HCT116 (cell line): Measurements from ENCODE around the gene ODR4. TPM values are rescaled to one million over a fixed set of nuclear protein-coding genes. Genes with fewer than 3 reads are reported as not detected.

ENCODE experiments used
- ATAC-seq: fragments of 200-7000 bp; cut with Tn5 transposase; 2 replicates; pipeline ENCODE4 v1.9.1; 2020; ENCODE audit warnings: mild to moderate bottlenecking, moderate library complexity
- BruUV-seq: library from RNA; stranded (reverse); fragments of 400-500 nt; replicated peaks from 2 replicates; lab custom pipeline; 2021; lab: Mats Ljungman, UMichigan
- CTCF ChIA-PET: fragments of 300-600 bp; sonication (Branson Sonifier 250); formaldehyde crosslinking; loops from one replicate; lab custom pipeline; 2021; ENCODE audit warnings: antibody characterized with exemption; lab: Charles Lee
- POLR2A ChIA-PET: fragments of 300-600, 350-600 bp; sonication (Branson Sonifier 250); formaldehyde crosslinking; loops from one replicate; lab custom pipeline; 2021; ENCODE audit warnings: antibody characterized with exemption; lab: Charles Lee
- RAD21 ChIA-PET, 2 experiments: fragments of 300-600 bp; sonication (Branson Sonifier 250); formaldehyde crosslinking; loops; one replicate each; lab custom pipeline; 2023; ENCODE audit warnings: low total read pairs in 2 of 2; ENCODE audit not compliant: uncharacterized antibody in 2 of 2, unreplicated experiment in 2 of 2, low non-redundant PET in 1 of 2; lab: Charles Lee
- DNase-seq: peaks from one replicate; pipeline ENCODE4 v3.0.0-alpha.2; 2010; ENCODE audit warnings: low read depth, low spot score
- H2AFZ ChIP-seq: fragments of 200-600 bp; shearing (Covaris generic), sonication (generic); 2 replicates; pipeline ENCODE4 v1.6.1; 2017; ENCODE audit warnings: low read depth, mixed run types, mixed read lengths, antibody characterized with exemption, low read length; ENCODE audit not compliant: poor library complexity, severe bottlenecking
- H3K27ac ChIP-seq: 2 replicates; pipeline ENCODE4 v1.5.1; 2012; ENCODE audit warnings: low read depth, low read length
- H3K27me3 ChIP-seq: fragments of 200-600 bp; sonication (generic); 2 replicates; pipeline ENCODE4 v1.6.1; 2016; ENCODE audit warnings: mixed run types, low read length, mixed read lengths; ENCODE audit not compliant: insufficient read depth
- H3K36me3 ChIP-seq, 2 experiments: fragments of 200-500 bp in 1 of 2; fragments of 200-600 bp in 1 of 2; sonication (Bioruptor generic) in 1 of 2; sonication (generic) in 1 of 2; 2 replicates each; pipeline versions ENCODE4 v1.5.1 to v1.6.1; 2014 to 2016; ENCODE audit warnings: low read length in 2 of 2, inconsistent platforms in 1 of 2, mixed read lengths in 1 of 2, mixed run types in 1 of 2; ENCODE audit not compliant: insufficient read depth in 2 of 2, control insufficient read depth in 1 of 2
- H3K4me1 ChIP-seq, 2 experiments: fragments of 200-600 bp in 1 of 2; sonication (generic) in 1 of 2; 2 replicates each; pipeline versions ENCODE4 v1.5.1 to v1.6.1; 2012 to 2017; ENCODE audit warnings: low read length in 2 of 2, inconsistent platforms in 1 of 2, mild to moderate bottlenecking in 1 of 2, mixed read lengths in 1 of 2, mixed run types in 1 of 2, moderate library complexity in 1 of 2; ENCODE audit not compliant: insufficient read depth in 2 of 2, control insufficient read depth in 1 of 2
- H3K4me2 ChIP-seq: fragments of 200-600 bp; sonication (generic); 2 replicates; pipeline ENCODE4 v1.6.1; 2017; ENCODE audit warnings: mixed run types, low read length, mixed read lengths
- H3K4me3 ChIP-seq, 2 experiments: fragments of 200-600 bp in 1 of 2; sonication (generic) in 1 of 2; replicated peaks in 1 of 2; 2 replicates each; pipeline ENCODE4 v1.5.1; 2011 to 2016; ENCODE audit warnings: low read length in 2 of 2, control low read depth in 1 of 2, low read depth in 1 of 2, mild to moderate bottlenecking in 1 of 2, mixed read lengths in 1 of 2, mixed run types in 1 of 2
- H3K79me2 ChIP-seq: fragments of 200-600 bp; sonication (generic); 2 replicates; pipeline ENCODE4 v1.6.1; 2017; ENCODE audit warnings: mild to moderate bottlenecking, mixed run types, low read length, moderate library complexity, mixed read lengths; ENCODE audit not compliant: insufficient read depth
- H3K9ac ChIP-seq: fragments of 200-600 bp; sonication (generic); 2 replicates; pipeline ENCODE4 v1.6.1; 2016; ENCODE audit warnings: low read length, mixed read lengths
- H3K9me2 ChIP-seq: fragments of 200-600 bp; sonication (generic), shearing (Covaris generic); 2 replicates; pipeline ENCODE4 v1.6.1; 2017; ENCODE audit warnings: mixed run types, mild to moderate bottlenecking, moderate library complexity; ENCODE audit not compliant: insufficient read depth
- H3K9me3 ChIP-seq, 2 experiments: fragments of 200-500 bp in 1 of 2; fragments of 200-600 bp in 1 of 2; sonication (Bioruptor generic) in 1 of 2; sonication (generic) in 1 of 2; 2 replicates each; pipeline ENCODE4 v1.6.1; 2014 to 2017; ENCODE audit warnings: low read length in 2 of 2, mixed read lengths in 2 of 2, inconsistent platforms in 1 of 2, low read depth in 1 of 2, mild to moderate bottlenecking in 1 of 2, mixed run types in 1 of 2, moderate library complexity in 1 of 2; ENCODE audit not compliant: control insufficient read depth in 1 of 2, insufficient read depth in 1 of 2
- H4K20me1 ChIP-seq: fragments of 200-600 bp; sonication (generic), shearing (Covaris generic); 2 replicates; pipeline ENCODE4 v1.6.1; 2017; ENCODE audit warnings: mixed run types, mild to moderate bottlenecking, moderate library complexity; ENCODE audit not compliant: insufficient read depth
- CTCF ChIP-seq, 3 experiments: fragments of 200-600 bp in 1 of 3; sonication (generic) in 1 of 3; IDR thresholded peaks in 2 of 3; conservative IDR thresholded peaks in 1 of 3; 2 replicates each; pipeline ENCODE4 v1.5.1; 2012 to 2017; ENCODE audit warnings: low read depth in 2 of 3, low read length in 2 of 3, antibody characterized with exemption in 1 of 3, borderline replicate concordance in 1 of 3, control low read depth in 1 of 3, mild to moderate bottlenecking in 1 of 3, mixed read lengths in 1 of 3, mixed run types in 1 of 3, moderate library complexity in 1 of 3; ENCODE audit not compliant: insufficient read depth in 1 of 3
- EGR1 ChIP-seq: IDR thresholded peaks from 2 replicates; pipeline ENCODE4 v1.6.1; 2012; ENCODE audit warnings: low read depth
- ELF1 ChIP-seq: IDR thresholded peaks from 2 replicates; pipeline ENCODE4 v1.6.1; 2012; ENCODE audit warnings: low read depth, borderline replicate concordance
- SP1 ChIP-seq: IDR thresholded peaks from 2 replicates; pipeline ENCODE4 v1.6.1; 2012; ENCODE audit warnings: low read depth
- ZFX ChIP-seq: fragments of 450-650 bp; IDR thresholded peaks from 2 replicates; pipeline ENCODE4 v1.6.1; 2017
- ZNF274 ChIP-seq: fragments of 200-500 bp; sonication (Bioruptor generic); IDR thresholded peaks from 2 replicates; pipeline ENCODE4 v1.6.1; 2014; ENCODE audit warnings: mild to moderate bottlenecking, low read depth, low read length, inconsistent platforms
- intact Hi-C: fragments of 100-400 bp; cut with micrococcal nuclease; formaldehyde crosslinking; loops from 2 replicates; pipeline ENCODE4 v1.10.0; 2022
- total RNA-seq: library from RNA; stranded (reverse); gene quantifications from one replicate; pipeline ENCODE4 v1.2.1, GENCODE V29; 2021; ENCODE audit not compliant: unreplicated experiment
- TF ChIP-seq, protein P1 (sequence below): IDR thresholded peaks from 2 replicates; pipeline ENCODE4 v1.6.1; 2012; ENCODE audit warnings: low read depth
- TF ChIP-seq, protein P2 (sequence below): IDR thresholded peaks from 2 replicates; pipeline ENCODE4 v1.6.1; 2012

Gene ODR4
- total RNA-seq, 1 experiment from 2014 or later, result 18.4 TPM

- no peak overlapping the region for H2AFZ ChIP-seq
- 0 out of 4 replicates have a peak, but pooled peaks cover 0 to 6% of the 10 kb centered on the region in 2 experiments for H3K4me1 ChIP-seq
- DNase-seq, result no peak
- H3K79me2 ChIP-seq, result no peaks in the 10 kb centered on the region
- H3K9me3 ChIP-seq, result no peaks in the 10 kb centered on the region
- ChIA-PET RAD21 (no interaction called here), POLR2A (no interaction called here), CTCF (no interaction called here)
- no peak overlapping the region for H3K27ac ChIP-seq
- intact Hi-C loops, result no loop called here
- no peaks in the 10 kb centered on the region for H3K27me3 ChIP-seq
- no peaks in the 10 kb centered on the region for H3K36me3 ChIP-seq
- TF ChIP-seq ELF1 (no peak), ZNF274 (no peak), CTCF (IDR thresholded peaks at IDR 0.05 in 2 of 3, conservative IDR thresholded peaks at IDR 0.05 in 1 of 3; ENCODE audit: borderline replicate concordance in 1 of 3, insufficient read depth in 1 of 3, low read depth in 2 of 3, low read length in 2 of 3) (no peak), EGR1 (no peak), ZFX (no peak), SP1 (no peak)
- TF ChIP-seq, protein P1, sequence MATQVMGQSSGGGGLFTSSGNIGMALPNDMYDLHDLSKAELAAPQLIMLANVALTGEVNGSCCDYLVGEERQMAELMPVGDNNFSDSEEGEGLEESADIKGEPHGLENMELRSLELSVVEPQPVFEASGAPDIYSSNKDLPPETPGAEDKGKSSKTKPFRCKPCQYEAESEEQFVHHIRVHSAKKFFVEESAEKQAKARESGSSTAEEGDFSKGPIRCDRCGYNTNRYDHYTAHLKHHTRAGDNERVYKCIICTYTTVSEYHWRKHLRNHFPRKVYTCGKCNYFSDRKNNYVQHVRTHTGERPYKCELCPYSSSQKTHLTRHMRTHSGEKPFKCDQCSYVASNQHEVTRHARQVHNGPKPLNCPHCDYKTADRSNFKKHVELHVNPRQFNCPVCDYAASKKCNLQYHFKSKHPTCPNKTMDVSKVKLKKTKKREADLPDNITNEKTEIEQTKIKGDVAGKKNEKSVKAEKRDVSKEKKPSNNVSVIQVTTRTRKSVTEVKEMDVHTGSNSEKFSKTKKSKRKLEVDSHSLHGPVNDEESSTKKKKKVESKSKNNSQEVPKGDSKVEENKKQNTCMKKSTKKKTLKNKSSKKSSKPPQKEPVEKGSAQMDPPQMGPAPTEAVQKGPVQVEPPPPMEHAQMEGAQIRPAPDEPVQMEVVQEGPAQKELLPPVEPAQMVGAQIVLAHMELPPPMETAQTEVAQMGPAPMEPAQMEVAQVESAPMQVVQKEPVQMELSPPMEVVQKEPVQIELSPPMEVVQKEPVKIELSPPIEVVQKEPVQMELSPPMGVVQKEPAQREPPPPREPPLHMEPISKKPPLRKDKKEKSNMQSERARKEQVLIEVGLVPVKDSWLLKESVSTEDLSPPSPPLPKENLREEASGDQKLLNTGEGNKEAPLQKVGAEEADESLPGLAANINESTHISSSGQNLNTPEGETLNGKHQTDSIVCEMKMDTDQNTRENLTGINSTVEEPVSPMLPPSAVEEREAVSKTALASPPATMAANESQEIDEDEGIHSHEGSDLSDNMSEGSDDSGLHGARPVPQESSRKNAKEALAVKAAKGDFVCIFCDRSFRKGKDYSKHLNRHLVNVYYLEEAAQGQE, result no peak
- TF ChIP-seq, protein P2, sequence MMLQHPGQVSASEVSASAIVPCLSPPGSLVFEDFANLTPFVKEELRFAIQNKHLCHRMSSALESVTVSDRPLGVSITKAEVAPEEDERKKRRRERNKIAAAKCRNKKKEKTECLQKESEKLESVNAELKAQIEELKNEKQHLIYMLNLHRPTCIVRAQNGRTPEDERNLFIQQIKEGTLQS, result no peak
- H4K20me1 ChIP-seq, result no peaks in the 10 kb centered on the region
- no peaks in the 10 kb centered on the region for H3K9me2 ChIP-seq
- no TSS peak for BruUV-seq
- no peak overlapping the region for H3K4me3 ChIP-seq
- ATAC-seq, result no peak
- no peak overlapping the region for H3K9ac ChIP-seq
- H3K4me2 ChIP-seq, result no peak overlapping the region
These were observed 62.9 kb downstream of the ODR4 start for GRCh38 chr1:186438567-186438966.
